MM.1S (cell line): ENCODE measurements around the gene CAPN6.

ENCODE experiments used
- EZH2 ChIP-seq: fragments of 300-600 bp; sonication (generic); optimal IDR thresholded peaks from 2 replicates; pipeline ENCODE3; 2017; ENCODE audit warnings: low read depth, mild to moderate bottlenecking, antibody characterized with exemption, low read length, mixed read lengths
- TF ChIP-seq, protein P1 (sequence below): fragments of 300-600 bp; sonication (generic); IDR thresholded peaks from 2 replicates; pipeline ENCODE4 v1.5.1; 2016; ENCODE audit warnings: antibody characterized with exemption, low read length, mixed read lengths

DNA sequence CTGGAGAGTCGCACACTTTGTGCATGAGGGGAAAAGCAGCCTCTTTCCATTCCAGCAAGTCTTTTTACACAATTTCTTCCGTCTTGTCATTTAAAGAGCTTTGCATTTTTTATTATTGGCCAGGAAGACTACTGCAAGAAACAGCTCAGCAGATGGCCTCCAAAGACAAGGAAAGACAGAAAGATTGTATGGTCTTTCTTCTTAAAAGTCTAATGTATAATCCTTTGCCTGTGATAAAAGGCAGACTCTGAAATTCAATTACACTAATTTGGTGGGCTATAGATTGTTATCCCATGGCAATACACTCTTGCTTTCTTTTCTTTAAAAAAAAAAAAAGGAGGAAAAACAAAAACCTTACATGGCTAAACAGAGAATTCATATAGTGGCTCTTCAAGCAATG is 5.9 kb downstream of the CAPN6 start:
- TF ChIP-seq, protein P1, sequence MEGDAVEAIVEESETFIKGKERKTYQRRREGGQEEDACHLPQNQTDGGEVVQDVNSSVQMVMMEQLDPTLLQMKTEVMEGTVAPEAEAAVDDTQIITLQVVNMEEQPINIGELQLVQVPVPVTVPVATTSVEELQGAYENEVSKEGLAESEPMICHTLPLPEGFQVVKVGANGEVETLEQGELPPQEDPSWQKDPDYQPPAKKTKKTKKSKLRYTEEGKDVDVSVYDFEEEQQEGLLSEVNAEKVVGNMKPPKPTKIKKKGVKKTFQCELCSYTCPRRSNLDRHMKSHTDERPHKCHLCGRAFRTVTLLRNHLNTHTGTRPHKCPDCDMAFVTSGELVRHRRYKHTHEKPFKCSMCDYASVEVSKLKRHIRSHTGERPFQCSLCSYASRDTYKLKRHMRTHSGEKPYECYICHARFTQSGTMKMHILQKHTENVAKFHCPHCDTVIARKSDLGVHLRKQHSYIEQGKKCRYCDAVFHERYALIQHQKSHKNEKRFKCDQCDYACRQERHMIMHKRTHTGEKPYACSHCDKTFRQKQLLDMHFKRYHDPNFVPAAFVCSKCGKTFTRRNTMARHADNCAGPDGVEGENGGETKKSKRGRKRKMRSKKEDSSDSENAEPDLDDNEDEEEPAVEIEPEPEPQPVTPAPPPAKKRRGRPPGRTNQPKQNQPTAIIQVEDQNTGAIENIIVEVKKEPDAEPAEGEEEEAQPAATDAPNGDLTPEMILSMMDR: no peak
- TF ChIP-seq EZH2: no peak
